GM19397 (cell line): ENCODE results near the gene CASP7.
"Not testable (repeated sequence)": the region's sequence is repeated elsewhere in the genome, so short reads cannot be mapped to it uniquely, and the experiment has no call there.

Experiments used
- ATAC-seq: cut with Tn5 transposase; IDR thresholded peaks from one replicate; pipeline ENCODE4 v1.9.1; 2021; ENCODE audit warnings: mild to moderate bottlenecking, moderate library complexity; ENCODE audit not compliant: unreplicated experiment

The CASP7 gene

DNA sequence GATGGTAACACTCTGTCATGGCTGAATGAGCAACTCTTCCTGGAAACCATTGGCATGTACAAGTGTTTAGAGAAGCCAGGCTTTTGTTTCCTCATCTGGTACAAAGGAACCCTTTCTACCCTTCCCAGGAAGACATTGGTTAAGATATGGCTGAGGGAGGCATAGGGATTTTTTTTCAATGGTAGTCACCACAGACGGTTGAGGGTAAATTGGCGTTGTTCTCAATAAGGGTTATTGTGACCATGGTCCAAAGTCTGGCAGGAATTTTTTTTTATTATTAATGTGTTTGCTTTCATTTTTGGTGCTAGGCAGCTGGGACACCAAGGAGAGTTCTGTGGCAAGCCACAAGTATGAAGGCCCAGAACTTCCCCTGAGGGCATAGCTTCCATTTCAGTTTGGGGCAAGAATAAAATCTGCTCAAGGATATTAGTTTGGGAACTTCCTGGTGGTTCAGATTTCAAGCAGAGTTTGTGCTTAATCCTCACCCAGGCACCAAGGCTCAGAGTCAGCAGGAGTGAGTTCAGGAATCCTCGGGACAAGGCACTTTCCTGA is 71.5 kb downstream of the CASP7 start, which contains the start of gene PLEKHS1:
Gene PLEKHS1 (plus strand): TSS at position 502 of the 552 bp plus-strand sequence. CDS start 3,596 bp downstream, outside the sequence.
- no peak for ATAC-seq

DNA sequence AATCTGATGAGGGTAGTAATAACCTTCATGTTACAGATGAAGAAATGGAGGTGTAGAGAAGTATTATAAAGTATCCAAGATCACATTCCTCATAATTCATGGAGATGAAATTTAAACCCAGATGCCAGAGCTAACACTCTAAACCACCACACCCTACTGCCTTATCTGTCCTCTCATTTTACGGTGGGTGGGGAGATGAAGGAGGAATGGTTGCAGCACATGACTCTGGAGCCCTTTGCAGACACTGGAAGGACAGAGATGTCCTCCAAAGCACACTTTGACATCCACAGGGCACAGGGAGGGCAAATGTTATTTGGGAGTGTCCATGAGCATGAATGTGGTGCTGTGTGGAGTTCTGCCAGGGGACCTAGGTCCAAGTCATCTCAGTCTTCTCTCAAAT is 72.8 kb downstream of the CASP7 start:
- ATAC-seq, result no peak

DNA sequence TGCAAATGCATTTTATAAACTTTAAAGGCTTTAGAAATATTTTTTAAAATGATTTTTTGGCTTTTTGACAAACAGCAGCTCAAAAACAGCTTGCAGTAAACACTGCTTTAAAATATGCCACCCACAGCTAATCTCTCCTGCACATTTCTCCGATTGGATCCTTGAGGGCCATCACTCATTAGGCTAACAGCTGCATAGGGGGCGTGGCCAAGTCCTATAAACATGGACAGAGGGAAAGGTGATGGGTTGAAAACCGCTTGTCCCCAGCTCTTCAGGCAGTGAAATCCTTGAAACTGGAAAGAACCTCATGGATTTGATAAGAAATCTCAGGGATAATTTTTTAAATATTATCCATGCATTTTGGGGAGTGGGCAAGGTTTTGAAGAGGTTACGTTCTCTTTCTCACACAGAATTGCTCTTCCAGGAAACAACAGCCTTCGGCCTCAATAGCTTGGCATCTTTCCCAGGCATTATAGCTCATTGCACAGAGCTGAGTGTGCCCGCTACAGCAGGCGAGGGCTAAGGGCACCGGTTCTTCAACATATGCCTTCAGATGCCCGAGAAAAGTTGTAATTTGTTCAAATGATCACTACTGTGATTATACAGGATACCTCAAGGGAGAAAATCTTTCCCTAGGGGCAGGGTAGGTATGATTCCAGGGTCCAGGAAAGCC is 73.4 kb downstream of the CASP7 start:
- no peak for ATAC-seq

DNA sequence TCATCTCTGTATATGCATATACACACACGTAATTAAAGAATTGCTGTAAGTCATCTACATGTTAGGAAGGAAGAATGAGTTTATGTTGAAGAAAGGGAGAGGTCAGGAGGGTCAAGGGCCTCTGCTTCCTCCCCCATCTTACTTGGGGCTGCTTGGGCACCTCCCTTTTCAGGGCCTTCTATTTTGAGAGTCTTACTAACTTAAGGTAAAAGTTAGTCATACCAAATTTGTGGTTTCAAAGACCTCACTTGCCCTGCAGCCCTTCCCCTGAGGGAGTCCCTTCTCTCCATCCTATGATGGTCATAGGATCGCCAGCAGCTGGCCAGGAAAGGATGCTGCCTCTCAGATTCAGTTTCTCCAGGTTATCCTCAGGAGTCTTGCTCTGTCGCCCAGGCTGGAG is 74.4 kb downstream of the CASP7 start:
- ATAC-seq, result no peak

GRCh38 chr10:113754768-113755167 is 75.1 kb downstream of the CASP7 start:
- no peak for ATAC-seq

- no peak for ATAC-seq
Observed at GRCh38 chr10:113756940-113757543, 77.3 kb downstream of the CASP7 start.

GRCh38 chr10:113762083-113762482 is 82.4 kb downstream of the CASP7 start:
- ATAC-seq, result no peak

- no peak for ATAC-seq
Observed at GRCh38 chr10:113764582-113764981, 84.9 kb downstream of the CASP7 start.

DNA sequence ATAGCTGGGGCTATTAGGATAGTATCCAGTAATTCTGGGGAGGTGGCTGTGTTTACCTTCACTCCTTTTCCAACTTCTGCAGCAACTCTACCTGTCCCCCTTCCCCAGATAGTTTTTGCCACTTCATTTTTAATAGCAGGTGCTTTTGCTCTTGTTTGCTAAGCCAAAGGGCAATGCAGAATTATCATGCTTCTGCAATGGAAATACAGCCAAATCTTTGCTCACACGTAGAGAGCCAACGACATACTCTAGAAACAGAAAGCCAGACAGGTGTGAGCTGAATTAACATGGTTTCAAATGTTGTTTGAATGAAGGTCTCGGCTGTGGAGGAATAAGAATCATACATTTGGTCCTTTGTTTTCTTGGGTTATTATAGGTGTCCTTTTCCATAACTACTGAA is 86.2 kb downstream of the CASP7 start:
- ATAC-seq, result no peak

GRCh38 chr10:113767222-113767621 is 87.5 kb downstream of the CASP7 start:
- no peak for ATAC-seq

GRCh38 chr10:113770346-113770745 is 90.6 kb downstream of the CASP7 start:
- no peak for ATAC-seq

DNA sequence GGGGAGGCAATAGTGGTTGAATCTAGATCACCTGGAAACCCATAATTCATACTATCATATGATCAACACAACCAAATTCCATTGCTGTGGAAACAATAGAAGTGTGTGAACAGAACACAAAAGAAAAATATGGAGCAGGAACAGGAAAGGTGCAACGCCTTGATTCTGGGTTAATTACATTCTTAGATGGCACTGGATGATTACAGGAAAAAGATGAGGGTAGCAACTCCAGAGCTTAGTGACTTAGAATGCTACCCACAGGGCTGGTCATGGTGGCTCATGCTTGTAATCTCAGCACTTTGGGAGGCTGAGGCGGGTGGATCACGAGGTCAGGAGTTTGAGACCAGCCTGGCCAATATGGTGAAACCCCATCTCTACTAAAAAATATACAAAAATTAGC is 91.4 kb downstream of the CASP7 start:
- not testable (repeated sequence) for ATAC-seq

GRCh38 chr10:113775686-113776294 is 96.1 kb downstream of the CASP7 start:
- ATAC-seq, result no peak

DNA sequence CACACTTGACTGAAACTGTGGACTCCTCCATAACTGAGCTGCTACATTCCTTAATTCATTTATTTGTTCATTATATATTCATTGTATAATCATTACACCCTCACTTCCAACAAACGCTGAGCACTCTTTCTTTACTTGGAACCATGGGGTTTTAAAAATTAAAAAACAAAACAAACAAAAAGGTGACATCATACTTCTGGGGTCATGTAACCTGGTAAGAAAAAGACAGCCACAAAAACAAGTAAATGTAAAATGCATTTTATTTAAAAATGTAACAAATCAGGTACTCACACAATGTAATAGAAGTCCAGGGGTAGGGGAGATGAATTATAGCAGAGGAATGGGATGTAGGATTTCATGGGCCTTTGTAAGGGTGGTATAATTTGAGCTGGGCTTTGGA is 96.8 kb downstream of the CASP7 start:
- no peak for ATAC-seq
